ENCODE measurements around the gene TNXB. TPM values are rescaled to one million over a fixed set of nuclear protein-coding genes. Genes with fewer than 3 reads are reported as not detected.
"Not testable (repeated sequence)": the region's sequence is repeated elsewhere in the genome, so short reads cannot be mapped to it uniquely, and the experiment has no call there.

Gene TNXB
- total RNA-seq, 1 donor from 2014 or later, result 0.38 TPM

DNA sequence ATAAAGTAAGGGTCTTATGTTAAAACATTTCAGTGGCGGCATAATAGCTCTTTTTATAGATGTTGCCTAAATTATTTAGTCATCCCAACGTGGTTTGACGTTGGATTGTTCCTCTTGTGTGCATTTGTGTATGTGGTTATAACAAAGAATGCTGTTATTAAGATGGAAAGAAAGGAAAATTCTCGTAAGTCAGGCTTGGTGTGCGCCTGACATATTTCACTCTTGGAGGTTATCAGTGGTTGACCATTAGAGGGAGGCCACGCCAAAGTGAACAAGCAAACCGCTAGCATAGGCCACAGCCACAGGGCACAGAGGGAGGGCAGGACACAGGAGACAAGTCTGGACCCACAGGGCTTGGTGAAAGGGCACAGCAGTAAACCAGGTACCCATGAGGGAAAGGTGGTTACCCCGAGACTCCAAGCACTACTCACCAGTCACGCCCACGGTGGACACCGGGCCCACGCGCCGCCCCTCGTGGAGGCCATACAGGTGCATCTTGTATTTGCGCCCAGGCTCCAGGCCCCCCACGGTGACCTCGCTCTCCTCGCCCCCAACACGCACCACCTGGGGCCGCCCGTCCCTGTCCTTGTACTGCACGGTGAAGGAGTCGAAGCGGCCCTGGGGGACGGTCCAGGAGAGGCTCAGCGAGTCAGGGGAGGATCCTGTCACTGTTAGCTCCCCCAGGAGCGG lies 48.0 kb downstream of the TNXB start:
- H3K27me3 ChIP-seq (ENCODE audit: control insufficient read depth, insufficient read depth, low read length), result peaks cover 30% of the 10 kb centered on the region
- H3K4me3 ChIP-seq (ENCODE audit: low read depth, low read length), result no peak overlapping the region
- H3K36me3 ChIP-seq (ENCODE audit: control insufficient read depth, insufficient read depth, low read length), result no peaks in the 10 kb centered on the region
- TF ChIP-seq, protein P1, sequence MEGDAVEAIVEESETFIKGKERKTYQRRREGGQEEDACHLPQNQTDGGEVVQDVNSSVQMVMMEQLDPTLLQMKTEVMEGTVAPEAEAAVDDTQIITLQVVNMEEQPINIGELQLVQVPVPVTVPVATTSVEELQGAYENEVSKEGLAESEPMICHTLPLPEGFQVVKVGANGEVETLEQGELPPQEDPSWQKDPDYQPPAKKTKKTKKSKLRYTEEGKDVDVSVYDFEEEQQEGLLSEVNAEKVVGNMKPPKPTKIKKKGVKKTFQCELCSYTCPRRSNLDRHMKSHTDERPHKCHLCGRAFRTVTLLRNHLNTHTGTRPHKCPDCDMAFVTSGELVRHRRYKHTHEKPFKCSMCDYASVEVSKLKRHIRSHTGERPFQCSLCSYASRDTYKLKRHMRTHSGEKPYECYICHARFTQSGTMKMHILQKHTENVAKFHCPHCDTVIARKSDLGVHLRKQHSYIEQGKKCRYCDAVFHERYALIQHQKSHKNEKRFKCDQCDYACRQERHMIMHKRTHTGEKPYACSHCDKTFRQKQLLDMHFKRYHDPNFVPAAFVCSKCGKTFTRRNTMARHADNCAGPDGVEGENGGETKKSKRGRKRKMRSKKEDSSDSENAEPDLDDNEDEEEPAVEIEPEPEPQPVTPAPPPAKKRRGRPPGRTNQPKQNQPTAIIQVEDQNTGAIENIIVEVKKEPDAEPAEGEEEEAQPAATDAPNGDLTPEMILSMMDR (IDR thresholded peaks at IDR 0.05; ENCODE audit: insufficient read depth, low read length, poor library complexity, severe bottlenecking), result no peak
- no peak for DNase-seq (ENCODE audit: low read depth)

GRCh38 chr6:32058511-32058963 lies 50.6 kb downstream of the TNXB start:
- H3K27me3 ChIP-seq (ENCODE audit: control insufficient read depth, insufficient read depth, low read length), result peaks cover 39% of the 10 kb centered on the region
- DNase-seq (ENCODE audit: low read depth), result no peak
- TF ChIP-seq, protein P1 (IDR thresholded peaks at IDR 0.05; ENCODE audit: insufficient read depth, low read length, poor library complexity, severe bottlenecking), result no peak
- no peaks in the 10 kb centered on the region for H3K36me3 ChIP-seq (ENCODE audit: control insufficient read depth, insufficient read depth, low read length)
- H3K4me3 ChIP-seq (ENCODE audit: low read depth, low read length), result no peak overlapping the region

- no peak overlapping the region for H3K4me3 ChIP-seq (ENCODE audit: low read depth, low read length)
These were observed 51.2 kb downstream of the TNXB start for GRCh38 chr6:32057966-32058365.

DNA sequence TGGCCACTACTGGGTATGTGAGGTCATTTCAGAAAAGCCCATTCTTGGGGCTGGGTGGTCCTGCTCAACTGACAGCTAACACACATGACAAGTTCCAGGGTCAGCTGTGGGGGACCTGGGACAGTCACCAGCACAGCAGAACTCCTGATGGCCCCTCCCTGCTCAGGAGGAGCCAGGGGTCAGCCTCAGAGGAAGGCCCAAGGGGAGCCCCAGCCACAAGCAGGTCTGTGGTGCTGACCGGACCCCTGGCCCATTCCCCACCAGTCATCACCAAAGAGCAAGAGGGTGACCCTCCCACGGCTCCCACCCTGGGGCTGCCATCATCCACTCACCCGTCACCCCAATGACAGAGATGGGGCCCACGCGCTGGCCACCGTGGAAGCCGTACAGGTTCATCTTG lies 52.9 kb downstream of the TNXB start:
- TF ChIP-seq, protein P1 (IDR thresholded peaks at IDR 0.05; ENCODE audit: insufficient read depth, low read length, poor library complexity, severe bottlenecking), result no peak
- peaks cover 39% of the 10 kb centered on the region for H3K27me3 ChIP-seq (ENCODE audit: control insufficient read depth, insufficient read depth, low read length)
- H3K36me3 ChIP-seq (ENCODE audit: control insufficient read depth, insufficient read depth, low read length), result no peaks in the 10 kb centered on the region
- no peak overlapping the region for H3K4me3 ChIP-seq (ENCODE audit: low read depth, low read length)
- DNase-seq (ENCODE audit: low read depth), result no peak

More at GRCh38 chr6:32057966-32058365, 51.2 kb downstream of the TNXB start:
- TF ChIP-seq, protein P1 (IDR thresholded peaks at IDR 0.05; ENCODE audit: insufficient read depth, low read length, poor library complexity, severe bottlenecking), result no peak
- H3K27me3 ChIP-seq (ENCODE audit: control insufficient read depth, insufficient read depth, low read length), result peaks cover 40% of the 10 kb centered on the region
- no peak for DNase-seq (ENCODE audit: low read depth)
- no peaks in the 10 kb centered on the region for H3K36me3 ChIP-seq (ENCODE audit: control insufficient read depth, insufficient read depth, low read length)

DNA sequence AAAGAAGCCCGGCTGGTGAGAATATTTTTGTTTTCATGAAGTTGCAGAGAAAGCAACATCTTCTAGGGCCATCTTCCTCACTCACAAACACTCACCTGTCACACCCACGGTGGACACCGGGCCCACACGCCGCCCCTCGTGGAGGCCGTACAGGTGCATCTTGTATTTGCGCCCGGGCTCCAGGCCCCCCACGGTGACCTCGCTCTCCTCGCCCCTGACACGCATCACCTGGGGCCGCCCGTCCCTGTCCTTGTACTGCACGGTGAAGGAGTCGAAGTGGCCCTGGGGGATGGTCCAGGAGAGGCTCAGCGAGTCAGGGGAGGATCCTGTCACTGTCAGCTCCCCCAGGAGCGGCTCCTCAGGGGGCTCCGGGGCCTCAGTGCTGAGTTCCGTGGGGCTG lies 53.4 kb downstream of the TNXB start:
- not testable (repeated sequence) for H3K4me3 ChIP-seq (ENCODE audit: low read depth, low read length); DNase-seq (ENCODE audit: low read depth); H3K36me3 ChIP-seq (ENCODE audit: control insufficient read depth, insufficient read depth, low read length)
- peaks cover 40% of the 10 kb centered on the region for H3K27me3 ChIP-seq (ENCODE audit: control insufficient read depth, insufficient read depth, low read length)

- not testable (repeated sequence) for H3K36me3 ChIP-seq (ENCODE audit: control insufficient read depth, insufficient read depth, low read length); DNase-seq (ENCODE audit: low read depth); H3K4me3 ChIP-seq (ENCODE audit: low read depth, low read length)
- peaks cover 51% of the 10 kb centered on the region for H3K27me3 ChIP-seq (ENCODE audit: control insufficient read depth, insufficient read depth, low read length)
These were observed 55.8 kb downstream of the TNXB start for GRCh38 chr6:32053314-32053713.

GRCh38 chr6:32052626-32053025 lies 56.5 kb downstream of the TNXB start:
- not testable (repeated sequence) for DNase-seq (ENCODE audit: low read depth); H3K36me3 ChIP-seq (ENCODE audit: control insufficient read depth, insufficient read depth, low read length)
- H3K27me3 ChIP-seq (ENCODE audit: control insufficient read depth, insufficient read depth, low read length), result peaks cover 47% of the 10 kb centered on the region

More at GRCh38 chr6:32052626-32053025, 56.5 kb downstream of the TNXB start:
- not testable (repeated sequence) for H3K4me3 ChIP-seq (ENCODE audit: low read depth, low read length)

Measured in kidney epithelial cell (primary cell).